Type B pancreatic cell (in vitro differentiated cells): ENCODE measurements around the gene OR2A42. TPM values are rescaled to one million over a fixed set of nuclear protein-coding genes. Genes with fewer than 3 reads are reported as not detected.
"Not testable (repeated sequence)": the region's sequence is repeated elsewhere in the genome, so short reads cannot be mapped to it uniquely, and the experiment has no call there.

Experiments
- DNase-seq: peaks from one replicate; pipeline ENCODE4 v3.0.0; 2021; ENCODE audit warnings: mixed read lengths; ENCODE audit not compliant: unreplicated experiment; ENCODE audit errors: extremely low spot score
- H3K27ac Mint-ChIP-seq: 2 replicates; pipeline ENCODE4 v1.8.0; 2021; ENCODE audit warnings: mild to moderate bottlenecking, mixed read lengths
- H3K27me3 Mint-ChIP-seq: 2 replicates; pipeline ENCODE4 v1.8.0; 2021; ENCODE audit warnings: mixed read lengths
- H3K36me3 Mint-ChIP-seq: 2 replicates; pipeline ENCODE4 v1.8.0; 2021; ENCODE audit warnings: mixed read lengths
- H3K4me1 Mint-ChIP-seq: one replicate; pipeline ENCODE4 v1.8.0; 2021; ENCODE audit warnings: mixed read lengths; ENCODE audit not compliant: unreplicated experiment
- H3K4me3 Mint-ChIP-seq: 2 replicates; pipeline ENCODE4 v1.8.0; 2021; ENCODE audit warnings: mild to moderate bottlenecking, mixed read lengths
- H3K9me3 Mint-ChIP-seq: 2 replicates; pipeline ENCODE4 v1.8.0; 2021; ENCODE audit warnings: mixed read lengths
- long read RNA-seq: library from polyadenylated mRNA; unstranded; transcript quantifications from one replicate; pipeline ENCODE4 v2.0.0, GENCODE V29; 2020
- total RNA-seq: library from RNA; stranded (reverse); gene quantifications from 2 replicates; pipeline ENCODE4 v1.2.1, GENCODE V29; 2021; ENCODE audit warnings: low replicate concordance

OR2A42 gene, protein sequence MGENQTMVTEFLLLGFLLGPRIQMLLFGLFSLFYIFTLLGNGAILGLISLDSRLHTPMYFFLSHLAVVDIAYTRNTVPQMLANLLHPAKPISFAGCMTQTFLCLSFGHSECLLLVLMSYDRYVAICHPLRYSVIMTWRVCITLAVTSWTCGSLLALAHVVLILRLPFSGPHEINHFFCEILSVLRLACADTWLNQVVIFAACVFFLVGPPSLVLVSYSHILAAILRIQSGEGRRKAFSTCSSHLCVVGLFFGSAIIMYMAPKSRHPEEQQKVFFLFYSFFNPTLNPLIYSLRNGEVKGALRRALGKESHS
- 0.10 TPM in 1 of 2 replicates, not detected in the other for total RNA-seq
- long read RNA-seq = 0 reads

DNA sequence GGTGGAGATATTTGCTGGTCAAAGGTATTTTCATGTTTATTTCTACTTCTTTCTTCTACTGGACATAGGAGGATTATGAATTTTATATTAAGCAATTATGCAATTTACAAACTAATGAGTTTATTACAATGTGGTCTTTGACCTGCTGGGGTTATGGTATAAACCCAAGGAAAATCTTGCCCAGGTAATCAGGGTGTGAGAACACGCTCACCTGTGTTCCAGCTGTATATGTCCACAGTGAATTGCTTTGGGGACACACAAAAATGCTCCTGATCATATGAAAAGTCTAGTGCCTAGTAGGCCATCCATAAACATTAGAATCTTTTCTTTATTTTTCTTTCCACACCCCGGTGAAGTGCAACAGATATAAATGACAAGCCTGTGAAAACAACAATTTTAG, at the start of gene OR2A42:
Gene OR2A42, minus strand, starts transcription at position 241 of the 400 bp plus-strand sequence. CDS start 6,762 bp downstream, outside the sequence.
- H3K27ac Mint-ChIP-seq, H3K36me3 Mint-ChIP-seq, DNase-seq, H3K27me3 Mint-ChIP-seq, H3K9me3 Mint-ChIP-seq, H3K4me3 Mint-ChIP-seq, H3K4me1 Mint-ChIP-seq: not testable (repeated sequence)

DNA sequence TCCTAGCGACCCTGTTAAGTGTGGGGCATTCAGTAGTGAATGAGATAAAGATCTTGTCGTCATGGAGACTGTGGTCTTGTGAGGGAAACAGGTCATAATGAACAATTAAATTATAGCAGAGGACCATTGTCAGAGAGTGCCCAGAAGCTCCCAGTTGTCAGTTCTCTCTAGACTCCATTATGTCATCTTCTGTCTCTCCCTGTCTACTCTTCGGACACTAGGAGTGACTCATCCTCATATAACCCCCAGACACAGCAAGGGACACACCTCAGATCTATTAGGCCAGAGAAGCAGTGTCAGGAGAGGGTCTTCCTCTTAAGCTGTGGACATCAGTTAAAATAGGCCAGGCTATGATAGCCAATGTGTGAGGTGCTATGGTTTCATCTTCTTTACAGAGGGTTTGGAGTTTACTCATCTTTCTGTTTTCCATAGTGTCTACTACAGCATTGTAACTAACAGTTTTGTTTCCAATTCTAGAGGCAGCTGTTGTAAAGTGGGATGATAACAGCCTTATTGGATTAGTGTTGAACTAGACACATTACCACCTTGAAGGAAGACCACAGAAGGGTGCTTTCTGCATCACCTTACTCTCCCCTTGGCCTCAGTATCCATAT, 47.9 kb upstream of the OR2A42 start:
- H3K27ac Mint-ChIP-seq, H3K9me3 Mint-ChIP-seq, H3K36me3 Mint-ChIP-seq, H3K4me3 Mint-ChIP-seq, H3K4me1 Mint-ChIP-seq, H3K27me3 Mint-ChIP-seq, DNase-seq: not testable (repeated sequence)

DNA sequence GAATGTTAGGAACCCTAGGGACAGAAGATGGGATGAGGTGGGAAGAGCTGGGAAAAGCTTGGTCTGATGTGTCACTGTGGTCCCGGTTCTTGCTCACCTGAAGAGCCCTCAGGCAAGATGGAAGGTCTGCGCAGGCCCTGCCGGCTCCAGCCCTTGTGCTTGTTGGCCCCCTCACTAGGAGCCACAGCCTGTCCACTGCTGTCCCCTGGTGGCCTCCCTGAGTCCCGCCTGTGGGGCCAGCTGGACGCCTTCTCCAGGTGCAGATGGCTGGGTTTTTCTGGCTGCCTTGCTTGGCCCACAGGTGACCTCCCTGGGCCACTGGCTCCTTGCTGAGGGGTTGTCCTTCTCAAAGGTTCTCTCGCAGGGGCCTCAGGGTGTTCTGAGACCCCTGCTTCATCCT, 44.3 kb upstream of the OR2A42 start:
- not testable (repeated sequence) for H3K4me3 Mint-ChIP-seq, H3K27ac Mint-ChIP-seq, H3K9me3 Mint-ChIP-seq, H3K27me3 Mint-ChIP-seq, H3K4me1 Mint-ChIP-seq, H3K36me3 Mint-ChIP-seq, DNase-seq

DNA sequence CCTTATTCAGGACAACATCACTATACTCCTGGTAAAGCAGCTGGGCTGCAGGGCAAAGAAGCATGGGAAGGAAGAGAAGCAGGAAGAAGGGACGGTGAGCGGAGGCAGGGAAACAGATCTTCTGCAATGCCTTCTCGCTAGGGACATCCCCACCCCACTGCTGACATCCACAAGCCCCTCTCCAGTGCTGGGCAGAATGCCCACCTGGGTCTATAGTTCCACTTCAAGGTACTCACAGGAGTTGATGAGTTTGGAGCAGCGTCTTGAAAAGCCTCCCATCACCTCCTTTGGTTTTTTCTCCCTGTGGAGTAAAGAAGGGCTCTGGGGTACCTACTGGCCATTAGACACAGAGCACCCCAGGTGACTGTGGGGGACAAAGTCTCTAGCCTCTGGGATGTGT, 43.1 kb upstream of the OR2A42 start:
- H3K9me3 Mint-ChIP-seq, H3K27me3 Mint-ChIP-seq, H3K27ac Mint-ChIP-seq, H3K4me3 Mint-ChIP-seq, H3K36me3 Mint-ChIP-seq, H3K4me1 Mint-ChIP-seq: not testable (repeated sequence)
- DNase-seq = peak; percentile 53

DNA sequence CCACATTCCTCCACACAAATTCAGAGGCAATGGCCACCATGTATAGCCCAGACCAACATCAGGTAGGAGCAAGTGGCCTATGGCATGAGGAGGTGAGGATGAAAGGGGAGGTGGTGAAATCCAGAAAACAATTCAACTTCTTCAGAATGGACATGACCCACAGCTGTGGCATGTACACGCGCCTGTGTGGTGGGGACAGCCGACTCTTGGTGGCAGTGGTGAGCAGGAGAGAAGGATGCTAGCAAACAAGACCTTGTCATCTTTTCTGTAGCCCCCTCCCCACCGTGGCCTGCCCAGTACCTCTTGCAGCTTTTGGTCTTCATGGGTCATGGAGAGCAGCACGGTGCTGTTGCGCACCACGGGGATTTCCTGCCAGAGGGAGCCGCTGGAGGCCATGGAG, 42.6 kb upstream of the OR2A42 start:
- not testable (repeated sequence) for H3K27ac Mint-ChIP-seq, DNase-seq, H3K36me3 Mint-ChIP-seq, H3K9me3 Mint-ChIP-seq, H3K4me1 Mint-ChIP-seq, H3K27me3 Mint-ChIP-seq, H3K4me3 Mint-ChIP-seq

DNA sequence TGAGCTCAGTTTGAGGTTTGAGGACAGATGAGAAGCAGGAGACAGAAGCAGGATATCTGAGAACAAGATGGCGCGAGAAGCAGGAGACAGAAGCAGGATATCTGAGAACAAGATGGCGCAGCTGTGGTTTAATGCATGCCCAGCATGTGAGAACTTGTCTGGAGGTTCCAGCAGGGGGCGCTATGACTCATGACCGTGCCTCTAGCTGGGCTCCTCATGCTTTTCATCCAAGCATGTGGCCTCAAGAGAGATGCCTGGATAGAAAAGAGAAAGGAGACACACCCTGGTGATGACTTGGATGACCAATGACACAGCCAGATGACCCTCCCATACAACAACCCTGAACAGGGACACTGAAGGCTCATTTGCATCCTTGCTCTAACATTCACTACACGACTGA, 40.6 kb upstream of the OR2A42 start:
- not testable (repeated sequence) for DNase-seq, H3K36me3 Mint-ChIP-seq, H3K4me3 Mint-ChIP-seq, H3K4me1 Mint-ChIP-seq, H3K27me3 Mint-ChIP-seq, H3K9me3 Mint-ChIP-seq, H3K27ac Mint-ChIP-seq

DNA sequence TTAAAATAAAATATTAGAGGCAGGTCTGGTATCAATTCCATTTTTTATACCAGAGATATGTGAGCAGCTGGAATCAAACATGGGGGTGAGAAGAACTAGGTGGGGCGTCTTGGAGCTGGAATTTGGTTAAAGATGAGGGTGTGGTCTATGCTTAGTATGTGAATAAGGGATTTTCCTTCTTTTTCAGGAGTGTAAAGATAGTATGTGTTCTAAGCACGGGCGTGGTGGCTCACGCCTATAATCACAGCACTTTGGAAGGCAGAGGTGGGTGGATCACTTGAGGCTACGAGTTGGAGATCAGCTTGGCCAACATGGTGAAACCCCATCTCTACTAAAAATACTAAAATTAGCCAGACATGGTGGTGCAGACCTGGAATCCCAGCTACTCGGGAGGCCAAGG, 35.9 kb upstream of the OR2A42 start:
- not testable (repeated sequence) for H3K27ac Mint-ChIP-seq, H3K4me3 Mint-ChIP-seq, H3K4me1 Mint-ChIP-seq, H3K27me3 Mint-ChIP-seq, DNase-seq, H3K9me3 Mint-ChIP-seq, H3K36me3 Mint-ChIP-seq

DNA sequence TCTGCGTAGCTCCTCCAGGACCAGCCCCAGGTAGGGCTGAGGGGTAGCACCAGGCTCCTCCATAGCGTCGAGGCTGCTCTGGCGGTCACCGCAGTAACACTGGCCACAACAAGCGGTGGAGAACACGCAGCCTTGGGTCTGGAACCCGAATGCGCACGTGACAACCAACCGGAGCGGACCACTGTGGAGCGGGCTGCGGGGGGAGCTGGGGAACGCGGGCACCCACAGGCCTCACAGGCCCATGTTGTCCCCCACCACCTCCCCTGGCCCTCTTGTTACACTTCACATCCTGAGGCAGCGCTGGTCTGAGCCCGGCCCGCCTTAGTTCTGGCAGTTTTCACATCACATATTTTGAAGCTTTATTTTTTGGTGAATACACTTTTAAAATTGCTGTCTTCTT, 29.8 kb upstream of the OR2A42 start, which contains the start of gene CTAGE8:
Gene CTAGE8, minus strand, starts transcription at position 101 of the 400 bp plus-strand sequence. Its CDS starts 38 bp downstream, at position 63.
- not testable (repeated sequence) for H3K4me3 Mint-ChIP-seq, H3K36me3 Mint-ChIP-seq, H3K4me1 Mint-ChIP-seq, H3K27ac Mint-ChIP-seq, DNase-seq, H3K27me3 Mint-ChIP-seq, H3K9me3 Mint-ChIP-seq

DNA sequence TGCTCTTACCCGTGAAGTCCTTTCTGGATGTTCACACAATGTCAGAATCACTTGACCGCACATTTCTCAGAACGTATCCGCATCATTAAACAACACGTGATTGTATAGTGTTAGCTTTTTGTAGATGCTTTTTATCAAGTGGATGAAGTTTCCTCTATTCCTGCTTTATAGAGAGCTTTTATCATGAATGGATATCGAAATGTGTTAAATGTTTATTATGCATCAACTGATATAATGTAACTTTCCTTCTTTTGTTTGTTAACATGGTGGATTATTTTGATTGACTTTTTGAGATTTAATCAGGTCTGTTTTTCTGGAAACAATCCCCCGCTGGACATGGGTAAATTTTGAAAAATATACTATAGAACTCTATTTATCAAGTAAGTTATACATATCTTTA, 25.3 kb upstream of the OR2A42 start, which contains the start of gene OR2A7:
Gene OR2A7, minus strand, starts transcription at position 101 of the 400 bp plus-strand sequence. CDS start 5,164 bp downstream, outside the sequence.
- H3K4me3 Mint-ChIP-seq, H3K36me3 Mint-ChIP-seq, DNase-seq, H3K27ac Mint-ChIP-seq, H3K9me3 Mint-ChIP-seq, H3K4me1 Mint-ChIP-seq, H3K27me3 Mint-ChIP-seq: not testable (repeated sequence)

DNA sequence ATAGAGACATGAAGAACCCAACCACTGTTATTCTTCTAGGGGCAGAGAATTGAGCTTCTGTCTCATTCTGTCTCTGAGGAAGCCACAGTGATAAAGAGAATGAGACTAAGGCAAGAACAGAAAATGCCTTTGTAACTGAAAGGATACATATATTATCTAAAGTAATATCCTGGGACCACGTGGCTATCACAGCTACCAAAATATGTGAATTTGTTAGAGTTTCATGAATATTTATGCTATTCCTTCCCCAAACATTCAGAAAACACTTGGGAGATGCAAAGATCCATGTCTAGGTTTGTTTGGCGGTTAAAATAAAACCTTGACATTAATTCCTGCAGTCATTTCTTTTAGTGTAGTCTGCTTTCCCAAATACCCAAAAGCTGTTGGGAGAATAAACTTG, 22.7 kb upstream of the OR2A42 start:
- not testable (repeated sequence) for H3K36me3 Mint-ChIP-seq

DNA sequence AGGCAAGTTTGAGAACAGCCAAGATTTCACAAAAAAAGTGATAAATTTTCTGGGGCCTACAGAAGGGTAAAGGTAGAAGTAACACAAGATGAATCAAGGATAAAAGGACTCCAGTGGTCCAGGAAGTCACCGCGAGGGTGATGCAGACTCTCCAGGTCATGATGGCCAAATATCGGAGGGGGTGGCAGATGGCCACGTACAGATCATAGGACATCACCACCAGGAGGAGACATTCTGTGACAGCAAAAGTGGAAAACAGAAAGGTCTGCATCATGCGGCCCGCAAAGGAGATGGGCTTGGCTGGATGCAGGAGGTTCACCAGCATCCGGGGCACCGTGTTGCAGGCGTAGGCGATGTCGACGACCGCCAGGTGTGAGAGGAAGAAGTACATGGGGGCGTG, 19.7 kb upstream of the OR2A42 start:
- H3K4me3 Mint-ChIP-seq, H3K9me3 Mint-ChIP-seq, H3K36me3 Mint-ChIP-seq, H3K27me3 Mint-ChIP-seq, DNase-seq, H3K27ac Mint-ChIP-seq, H3K4me1 Mint-ChIP-seq: not testable (repeated sequence)

More for the DNA sequence above, 22.7 kb upstream of the OR2A42 start:
- H3K27me3 Mint-ChIP-seq, H3K27ac Mint-ChIP-seq, DNase-seq, H3K4me3 Mint-ChIP-seq, H3K9me3 Mint-ChIP-seq, H3K4me1 Mint-ChIP-seq: not testable (repeated sequence)
